Psoas muscle (tissue), 8 donors: Measurements from ENCODE around the gene ZNF565. TPM values are rescaled to one million over a fixed set of nuclear protein-coding genes. Genes with fewer than 3 reads are reported as not detected.

Source experiments
- ATAC-seq, 4 donors: fragments of 200-7000 bp; cut with Tn5 transposase; one replicate each; pipeline ENCODE4 v1.9.1; 2020; ENCODE audit warnings: moderate library complexity in 3 of 4, mild to moderate bottlenecking in 2 of 4
- DNase-seq, 2 donors: peaks; one replicate each; pipeline ENCODE4 v3.0.0-alpha.2; 2020
- H3K27ac ChIP-seq: fragments of 200-600 bp; one replicate; pipeline ENCODE4 v1.8.0; 2022
- H3K27me3 ChIP-seq, 3 donors: fragments of 200-600 bp in 1 of 3; one replicate each; pipeline versions ENCODE4 v1.6.1 to v1.8.0; 2013 to 2022; ENCODE audit warnings: low read length in 2 of 3, mild to moderate bottlenecking in 2 of 3, moderate library complexity in 1 of 3; ENCODE audit not compliant: insufficient read depth in 3 of 3
- H3K36me3 ChIP-seq, 2 donors: fragments of 200-600 bp in 1 of 2; one replicate each; pipeline versions ENCODE4 v1.6.1 to v1.8.0; 2013 to 2022; ENCODE audit warnings: low read depth in 1 of 2, mild to moderate bottlenecking in 1 of 2, moderate library complexity in 1 of 2; ENCODE audit not compliant: insufficient read depth in 1 of 2
- H3K4me1 ChIP-seq: fragments of 200-600 bp; one replicate; pipeline ENCODE4 v1.8.0; 2022
- H3K4me3 ChIP-seq: fragments of 200-600 bp; one replicate; pipeline ENCODE4 v1.8.0; 2022; ENCODE audit warnings: mild to moderate bottlenecking
- H3K9me3 ChIP-seq: fragments of 200-600 bp; one replicate; pipeline ENCODE4 v1.8.0; 2022
- WGBS, 3 donors: extraction: QIAGEN DNeasy Blood & Tissue Kit; methylation state at CpG; one replicate each; pipeline versions ENCODE4 v1.1.6 to v1.1.7; 2013; 5-methylcytosine and 5-hydroxymethylcytosine counted together
- intact Hi-C, 2 donors: fragments of 100-400 bp; cut with DNase I; formaldehyde crosslinking; loops; one replicate each; pipeline versions ENCODE4 v1.11.0 to v1.14.2; 2022
- long read RNA-seq, 2 donors: library from polyadenylated mRNA; unstranded; transcript quantifications; one replicate each; pipeline ENCODE4 v2.0.0, GENCODE V29; 2021
- polyA plus RNA-seq, 3 donors: library from polyadenylated mRNA; stranded (reverse); fragments of 200-250 nt; gene quantifications; one replicate each; pipeline ENCODE4 v1.2.3, GENCODE V29; 2013
- total RNA-seq, 4 donors: library from RNA; stranded (reverse); fragmentation: NEBNext Ultra II Directional in 2 of 4; extraction: Animal tissue kit (Norgen Biotek cat#: 25700) in 2 of 4; gene quantifications; one replicate each; pipeline versions ENCODE4 v1.2.1 to v1.2.4, GENCODE V29; 2021 to 2023
- TF ChIP-seq, protein P1 (sequence below): fragments of 200-600 bp; IDR thresholded peaks from one replicate; pipeline ENCODE4 v1.8.0; 2022; ENCODE audit warnings: antibody characterized with exemption
- donor health status: healthy with polysubstance abuse.
- donor health status: DM: no; HTN: no; CAD: no; lungs with moderate emphysema.
- donor health status: Bipolar disorder and iron deficiency.
- donor health status: healthy.
- donor health status: DM: yes; HTN: yes; CAD: no.
- donor health status: DM: no; HTN: no; CAD: no.
- donor health status: DM: no; HTN: no; CAD: no.
- donor health status: DM: yes; HTN: yes; CAD: no.

ZNF565 gene
- total RNA-seq, result 1 to 10 TPM; 2.5 to 4.1 (median 3.6) TPM
- polyA plus RNA-seq, result 1 to 10 TPM; 3.1 to 6.0 (median 3.6) TPM
- long read RNA-seq, donor 1, partial matches to known transcripts, result 0 of 6 reads
- long read RNA-seq, donor 1, other reads (novel, unspliced or antisense), result 4 of 6 reads
- long read RNA-seq, donor 2, transcript ZNF565-201 (5 exons, 2,023 nt), result major isoform, 5 of 33 reads
- long read RNA-seq, donor 2, partial matches to known transcripts, result 18 of 33 reads
- long read RNA-seq, donor 2, other reads (novel, unspliced or antisense), result 7 of 33 reads

DNA sequence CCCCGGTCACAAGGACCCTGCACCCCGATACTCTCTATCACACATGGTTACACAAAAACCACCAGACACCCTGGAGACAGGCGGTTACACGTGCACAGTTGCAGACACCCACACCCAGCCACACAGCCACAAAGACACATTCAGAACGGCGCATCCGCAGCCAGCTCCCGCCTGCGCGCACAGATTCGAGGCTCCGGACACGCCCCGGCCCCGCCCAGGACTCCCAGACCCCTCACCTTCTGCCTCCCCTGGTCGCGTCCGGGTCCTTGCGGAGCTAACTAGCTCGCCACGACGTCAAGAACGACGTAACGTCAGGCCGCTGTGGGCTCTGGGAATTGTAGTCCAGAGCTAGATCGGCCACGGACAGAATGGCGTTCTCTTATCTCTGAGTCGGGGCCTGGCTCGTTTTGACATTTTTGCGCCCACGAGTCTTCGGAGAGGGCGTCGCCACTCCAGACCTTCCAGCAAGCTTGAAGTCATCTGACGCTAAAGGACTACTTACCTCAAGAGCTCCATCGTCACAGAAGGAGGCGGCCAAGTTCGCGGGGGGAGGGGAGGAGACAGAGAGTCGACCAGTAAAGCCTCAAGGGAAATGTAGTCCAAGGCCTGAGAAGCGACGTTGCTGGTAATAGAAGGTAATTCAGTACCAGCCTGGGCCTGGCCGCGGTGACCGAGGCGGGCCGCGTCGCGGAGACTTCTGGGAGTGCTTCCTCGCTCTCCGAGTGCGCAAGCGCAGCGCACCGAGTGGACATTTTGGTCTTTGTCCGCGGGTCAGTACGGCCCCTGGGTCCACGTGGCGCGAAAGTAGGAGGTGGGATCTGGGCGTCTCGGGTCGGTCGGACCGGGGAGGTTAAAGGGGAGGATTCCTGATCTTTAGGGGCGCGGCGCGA, at the start of gene ZNF565, which contains the start of gene ZNF146:
Gene ZNF565 (minus strand): TSS at position 280 of the 890 bp plus-strand sequence. CDS start 12,680 bp downstream, outside the sequence.
Gene ZNF146 (plus strand): TSS at position 721 of the 890 bp plus-strand sequence. CDS start 21,335 bp downstream, outside the sequence.
- H3K9me3 ChIP-seq, result no peaks in the 10 kb centered on the region
- DNase-seq (peak; percentile 98 to 99), ATAC-seq (peak; percentile 95 to 96 (median 96))
- peaks cover 0 to 18% of the 10 kb centered on the region in 2 donors for H3K36me3 ChIP-seq
- peak within 1 kb of the TSS; percentile 93 for H3K27ac ChIP-seq
- intact Hi-C loops, result loop anchor here in 1 of 2 donors (5.0 kb wide), 1 partner anchor 313 kb away; the partner anchor contains the start of gene ZNF260
- H3K4me1 ChIP-seq, result peaks cover 23% of the 10 kb centered on the region
- 0% methylated on average over 72 to 73 of the region's 73 CpGs for WGBS, 3 donors
- peak within 1 kb of the TSS; percentile 81 for H3K4me3 ChIP-seq
- TF ChIP-seq, protein P1, sequence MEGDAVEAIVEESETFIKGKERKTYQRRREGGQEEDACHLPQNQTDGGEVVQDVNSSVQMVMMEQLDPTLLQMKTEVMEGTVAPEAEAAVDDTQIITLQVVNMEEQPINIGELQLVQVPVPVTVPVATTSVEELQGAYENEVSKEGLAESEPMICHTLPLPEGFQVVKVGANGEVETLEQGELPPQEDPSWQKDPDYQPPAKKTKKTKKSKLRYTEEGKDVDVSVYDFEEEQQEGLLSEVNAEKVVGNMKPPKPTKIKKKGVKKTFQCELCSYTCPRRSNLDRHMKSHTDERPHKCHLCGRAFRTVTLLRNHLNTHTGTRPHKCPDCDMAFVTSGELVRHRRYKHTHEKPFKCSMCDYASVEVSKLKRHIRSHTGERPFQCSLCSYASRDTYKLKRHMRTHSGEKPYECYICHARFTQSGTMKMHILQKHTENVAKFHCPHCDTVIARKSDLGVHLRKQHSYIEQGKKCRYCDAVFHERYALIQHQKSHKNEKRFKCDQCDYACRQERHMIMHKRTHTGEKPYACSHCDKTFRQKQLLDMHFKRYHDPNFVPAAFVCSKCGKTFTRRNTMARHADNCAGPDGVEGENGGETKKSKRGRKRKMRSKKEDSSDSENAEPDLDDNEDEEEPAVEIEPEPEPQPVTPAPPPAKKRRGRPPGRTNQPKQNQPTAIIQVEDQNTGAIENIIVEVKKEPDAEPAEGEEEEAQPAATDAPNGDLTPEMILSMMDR, result no peak
- no peaks in the 10 kb centered on the region for H3K27me3 ChIP-seq

DNA sequence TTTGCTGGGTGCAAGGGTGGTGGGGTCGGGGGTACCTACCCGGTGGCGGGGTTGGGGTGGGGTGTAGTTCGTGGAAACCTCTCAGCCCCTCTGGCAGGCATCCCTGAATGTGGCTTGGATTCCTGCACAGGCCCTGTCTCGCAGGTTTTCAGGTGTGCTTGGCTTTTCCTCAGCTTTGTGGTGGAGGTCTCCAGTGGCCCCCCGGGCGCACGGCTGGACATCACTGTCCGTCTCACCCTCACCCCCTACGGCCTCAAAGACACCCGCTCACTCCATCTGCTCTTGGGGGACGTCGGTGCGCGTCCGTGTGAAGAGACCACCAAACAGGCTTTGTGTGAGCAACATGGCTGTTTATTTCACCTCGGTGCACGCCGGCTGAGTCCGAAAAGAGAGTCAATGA, 44.7 kb upstream of the ZNF565 start:
- no peak for ATAC-seq
- Histone ChIP-seq H3K27me3 (peaks cover 0 to 7% (median 2%) of the 10 kb centered on the region in 3 donors), H3K36me3 (no peaks in the 10 kb centered on the region), H3K27ac (no peak overlapping the region), H3K4me3 (no peak overlapping the region), H3K9me3 (peaks cover 3% of the 10 kb centered on the region), H3K4me1 (no peaks in the 10 kb centered on the region)
- no peak for DNase-seq
- 93 to 97% (median 96%) methylated on average over 20 of the region's 20 CpGs for WGBS, 3 donors
- intact Hi-C loops, result no loop called here
- TF ChIP-seq, protein P1, result no peak

DNA sequence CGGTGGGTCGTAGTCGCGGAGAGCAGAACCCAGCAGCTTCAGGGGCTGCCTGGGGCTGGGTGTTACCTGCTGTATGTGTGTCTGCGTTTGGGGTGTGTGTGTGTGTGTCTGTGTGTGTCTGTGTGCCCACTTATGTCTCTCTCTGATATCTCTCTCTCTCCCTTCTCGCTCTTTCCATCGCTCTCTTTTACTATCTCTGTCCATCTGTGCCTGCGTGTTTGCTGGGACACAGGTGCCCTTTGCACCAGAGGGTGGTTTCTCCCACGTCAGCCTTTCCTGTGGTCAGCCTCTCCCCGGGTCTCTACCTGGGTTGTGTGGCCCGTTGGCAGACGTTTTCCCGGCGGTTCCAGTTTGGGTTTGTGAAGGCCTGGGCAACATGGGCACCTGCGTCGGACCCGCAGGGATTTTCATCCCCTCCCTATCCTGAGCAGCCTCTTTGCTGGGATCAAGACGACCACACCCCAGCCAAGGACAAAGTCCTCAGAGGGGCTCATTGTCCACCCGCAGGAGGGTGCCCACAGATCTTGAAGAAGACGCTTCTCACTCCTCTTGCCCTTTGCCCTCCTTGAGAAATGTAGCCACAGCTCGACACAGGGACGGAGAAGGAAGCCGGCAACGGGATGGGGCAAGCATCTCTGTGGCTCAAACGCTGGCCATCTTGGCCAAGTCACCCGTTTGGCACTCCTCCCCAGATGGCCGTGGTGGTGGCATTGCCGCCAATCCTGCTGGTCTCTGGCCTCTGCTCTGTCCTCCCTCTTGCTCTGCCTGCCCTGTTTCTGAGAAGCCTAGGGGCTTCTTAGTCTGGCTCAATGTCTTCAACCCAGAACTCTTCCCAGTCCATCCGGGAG, 43.8 kb upstream of the ZNF565 start:
- no peaks in the 10 kb centered on the region for H3K4me1 ChIP-seq
- H3K36me3 ChIP-seq, result no peaks in the 10 kb centered on the region
- peak overlapping the region; percentile 59 for H3K4me3 ChIP-seq
- intact Hi-C loops, result no loop called here
- 82 to 86% (median 83%) methylated on average over 27 to 29 of the region's 29 CpGs for WGBS, 3 donors
- TF ChIP-seq, protein P1, result no peak
- DNase-seq (no peak), ATAC-seq (no peak)
- peaks cover 3% of the 10 kb centered on the region for H3K9me3 ChIP-seq
- H3K27ac ChIP-seq, result no peak overlapping the region
- H3K27me3 ChIP-seq, result peaks cover 0 to 7% (median 2%) of the 10 kb centered on the region in 3 donors

DNA sequence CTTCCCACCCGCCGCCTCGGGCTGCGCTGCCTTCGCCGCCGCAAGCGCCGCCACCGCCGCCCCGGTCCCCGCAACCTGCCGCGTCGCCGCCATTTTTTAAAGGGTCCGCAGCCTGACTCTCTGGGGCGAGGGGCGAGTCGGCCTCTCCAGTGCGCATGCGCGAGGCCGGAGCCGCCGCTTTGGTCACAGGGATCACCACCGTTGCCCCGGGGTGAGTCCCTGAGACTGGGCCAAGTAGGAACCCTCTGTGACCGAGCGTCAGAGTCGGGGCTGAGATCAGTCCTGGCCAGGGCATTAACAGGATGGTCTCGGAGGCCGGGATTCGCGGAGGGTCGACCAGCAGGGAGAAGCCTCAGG, 43.0 kb upstream of the ZNF565 start:
- 3 to 12% (median 11%) methylated on average over 33 to 37 of the region's 37 CpGs for WGBS, 3 donors
- Histone ChIP-seq H3K9me3 (peaks cover 3% of the 10 kb centered on the region), H3K4me3 (peak overlapping the region; percentile 59), H3K27me3 (peaks cover 0 to 7% (median 2%) of the 10 kb centered on the region in 3 donors), H3K27ac (no peak overlapping the region), H3K4me1 (no peaks in the 10 kb centered on the region), H3K36me3 (no peaks in the 10 kb centered on the region)
- TF ChIP-seq, protein P1, result no peak
- DNase-seq (peak; percentile 39 to 48), ATAC-seq (peak in 1 of 4 donors; percentile 59)
- intact Hi-C loops, result no loop called here
